Activated CD8-positive, alpha-beta memory T cell treated with anti-CD3 and anti-CD28 coated beads for 1 hour (primary cell): ENCODE data around the gene TRAK2.
A peak's percentile ranks its signal among the peaks of the same experiment; 100 is the strongest.

Source experiments
- DNase-seq, 2 donors: peaks; one replicate each; pipeline ENCODE4 v3.0.0-alpha.2; 2020; ENCODE audit warnings: low read depth in 1 of 2; ENCODE audit errors: extremely low read depth in 1 of 2

TRAK2 gene

GRCh38 chr2:201363857-201364560 lies 87.2 kb downstream of the TRAK2 start:
- DNase-seq = peak in 1 of 2 donors; percentile 3

- DNase-seq = no peak
Measured at GRCh38 chr2:201362396-201362795, 88.9 kb downstream of the TRAK2 start.

GRCh38 chr2:201361078-201361733 lies 90.1 kb downstream of the TRAK2 start:
- no peak for DNase-seq

- no peak for DNase-seq
Measured at GRCh38 chr2:201360256-201360655, 91.0 kb downstream of the TRAK2 start.

- DNase-seq = no peak
Measured at GRCh38 chr2:201358684-201359083, 92.6 kb downstream of the TRAK2 start.

- no peak for DNase-seq
Measured at GRCh38 chr2:201357221-201357620, 94.0 kb downstream of the TRAK2 start, which contains the start of gene FLACC1. FLACC1 (minus strand) TSS chr2:201357345; CDS start chr2:201351404, 5,941 bp downstream.

GRCh38 chr2:201353116-201353515 lies 98.1 kb downstream of the TRAK2 start:
- no peak for DNase-seq

- no peak for DNase-seq
Measured at GRCh38 chr2:201350879-201351278, 100.4 kb downstream of the TRAK2 start.

- no peak for DNase-seq
Measured at GRCh38 chr2:201349601-201350000, 101.7 kb downstream of the TRAK2 start.

GRCh38 chr2:201348758-201349157 lies 102.5 kb downstream of the TRAK2 start:
- DNase-seq = no peak

- no peak for DNase-seq
Measured at GRCh38 chr2:201347138-201347537, 104.1 kb downstream of the TRAK2 start.

- DNase-seq = no peak
Measured at GRCh38 chr2:201345625-201346213, 105.5 kb downstream of the TRAK2 start.

GRCh38 chr2:201344663-201345366 lies 106.4 kb downstream of the TRAK2 start:
- no peak for DNase-seq

- DNase-seq = no peak
Measured at GRCh38 chr2:201343559-201343958, 107.7 kb downstream of the TRAK2 start.

GRCh38 chr2:201342923-201343322 lies 108.3 kb downstream of the TRAK2 start:
- DNase-seq = no peak

GRCh38 chr2:201329409-201329808 lies 121.8 kb downstream of the TRAK2 start:
- DNase-seq = no peak

- no peak for DNase-seq
Measured at GRCh38 chr2:201327678-201328077, 123.6 kb downstream of the TRAK2 start.
